Activated naive CD4-positive, alpha-beta T cell treated with anti-CD3 and anti-CD28 coated beads for 36 hours (primary cell): Measurements from ENCODE around the gene TLR8. TPM values are rescaled to one million over a fixed set of nuclear protein-coding genes. Genes with fewer than 3 reads are reported as not detected.

ENCODE experiments used
- total RNA-seq, 2 experiments: library from RNA; stranded (reverse); gene quantifications; one replicate each; pipeline ENCODE4 v1.2.3, GENCODE V29; 2021

TLR8 gene
- total RNA-seq, 2 experiments from 2014 or later = not detected

Other genes with a start within 250 kb of the TLR8 start
- gene PRPS2, start 115.2 kb upstream of the TLR8 start, total RNA-seq = 100 to 1,000 TPM; 171 to 180 TPM
- gene TLR7, start 39.5 kb upstream of the TLR8 start, total RNA-seq = under 1 TPM; 0.07 to 0.21 TPM
- 1,000 to 10,000 TPM; 5,535 to 5,691 TPM for gene TMSB4X, start 68.5 kb downstream of the TLR8 start, total RNA-seq
- gene FAM9C, start 138.0 kb downstream of the TLR8 start, total RNA-seq = not detected